K562 (cell line): Measurements from ENCODE around the gene HMCN2. TPM values are rescaled to one million over a fixed set of nuclear protein-coding genes. Genes with fewer than 3 reads are reported as not detected.

ENCODE experiments used
- ATAC-seq: fragments of 200-7000 bp; cut with Tn5 transposase; 3 replicates; pipeline ENCODE4 v1.9.1; 2020; ENCODE audit warnings: moderate library complexity
- BruUV-seq: library from RNA; stranded (reverse); fragments of 400-500 nt; replicated peaks from 2 replicates; lab custom pipeline; 2021; lab: Mats Ljungman, UMichigan
- CTCF ChIA-PET: fragments of 300-600 bp; formaldehyde crosslinking; extraction: SDS; loops from one replicate; lab custom pipeline; 2021; ENCODE audit warnings: low intra/inter-chr PET ratio; lab: Yijun Ruan, JAX
- POLR2A ChIA-PET: fragments of 300-600, 350-650 bp; sonication (Branson Sonifier 250); formaldehyde crosslinking; extraction: SDS; loops from one replicate; lab custom pipeline; 2021; ENCODE audit warnings: antibody characterized with exemption, inconsistent platforms; lab: Yijun Ruan, JAX
- DNase-seq, 4 experiments: peaks; one replicate each; pipeline versions ENCODE4 v3.0.0 to v3.0.0-alpha.2; 2011 to 2018; ENCODE audit warnings: low spot score in 3 of 4, mixed read lengths in 3 of 4; ENCODE audit errors: extremely low read depth in 1 of 4
- FAIRE-seq: peaks from 2 replicates; lab custom pipeline; 2011; peaks lifted over from hg19 to GRCh38; lab: Jason Lieb, UNC
- H2AFZ ChIP-seq: 2 replicates; pipeline ENCODE4 v1.6.0; 2011; ENCODE audit warnings: low read depth, low read length, control low read depth, inconsistent platforms
- H3K27ac ChIP-seq: fragments of 200-600 bp; 3 replicates; pipeline ENCODE4 v1.8.0; 2011; ENCODE audit warnings: low read depth, mild to moderate bottlenecking, control low read depth, inconsistent platforms, low read length, moderate library complexity, mixed read lengths; ENCODE audit errors: extremely low read depth
- H3K27me3 ChIP-seq, 2 experiments: fragments of 300-600 bp in 1 of 2; 2 replicates in 1 of 2; 3 replicates in 1 of 2; pipeline versions ENCODE4 v1.6.0 to v1.8.0; 2011; ENCODE audit warnings: inconsistent platforms in 2 of 2, low read length in 2 of 2, mild to moderate bottlenecking in 1 of 2, mixed read lengths in 1 of 2, moderate library complexity in 1 of 2; ENCODE audit not compliant: control insufficient read depth in 2 of 2, insufficient read depth in 2 of 2
- H3K36me3 ChIP-seq: fragments of 300-600 bp; 3 replicates; pipeline ENCODE4 v1.8.0; 2011; ENCODE audit warnings: mild to moderate bottlenecking, low read length, inconsistent platforms; ENCODE audit not compliant: control insufficient read depth, insufficient read depth
- H3K4me1 ChIP-seq, 2 experiments: fragments of 200-600 bp in 1 of 2; replicated peaks in 1 of 2; 2 replicates in 1 of 2; 3 replicates in 1 of 2; pipeline versions ENCODE4 v1.5.1 to v1.8.0; 2011; ENCODE audit warnings: inconsistent platforms in 2 of 2, low read length in 2 of 2, mild to moderate bottlenecking in 1 of 2, mixed read lengths in 1 of 2, moderate library complexity in 1 of 2; ENCODE audit not compliant: control insufficient read depth in 2 of 2, insufficient read depth in 2 of 2
- H3K4me2 ChIP-seq: 2 replicates; pipeline ENCODE4 v1.6.1; 2011; ENCODE audit warnings: low read length, control low read depth, inconsistent platforms, mixed read lengths; ENCODE audit not compliant: insufficient read depth
- H3K4me3 ChIP-seq: fragments of 200-600 bp; sonication (generic), shearing (Covaris generic); 2 replicates; pipeline ENCODE4 v1.5.1; 2016; ENCODE audit warnings: control low read depth, inconsistent platforms
- H3K79me2 ChIP-seq: fragments of 200-600 bp; 3 replicates; pipeline ENCODE4 v1.8.0; 2011; ENCODE audit warnings: low read length, inconsistent platforms; ENCODE audit not compliant: control insufficient read depth, insufficient read depth
- H3K9ac ChIP-seq, 2 experiments: 2 replicates each; pipeline versions ENCODE4 v1.6.0 to v1.6.1; 2011; ENCODE audit warnings: low read depth in 2 of 2, low read length in 2 of 2, control low read depth in 1 of 2, inconsistent platforms in 1 of 2, mild to moderate bottlenecking in 1 of 2, mixed read lengths in 1 of 2; ENCODE audit not compliant: insufficient read depth in 1 of 2
- H3K9me1 ChIP-seq: one replicate; pipeline ENCODE4 v1.6.0; 2011; ENCODE audit warnings: inconsistent platforms, mild to moderate bottlenecking, low read length, moderate library complexity; ENCODE audit not compliant: control insufficient read depth, insufficient read depth
- H3K9me3 ChIP-seq: replicated peaks from 2 replicates; pipeline ENCODE4 v1.5.1; 2011; ENCODE audit warnings: low read depth, low read length, inconsistent platforms; ENCODE audit not compliant: control insufficient read depth, insufficient read depth
- H4K20me1 ChIP-seq: replicated peaks from 2 replicates; pipeline ENCODE4 v1.6.1; 2011; ENCODE audit warnings: low read length, inconsistent platforms, mixed read lengths; ENCODE audit not compliant: control insufficient read depth, insufficient read depth
- CEBPG ChIP-seq, 3 experiments: fragments of 200-800 bp in 1 of 3; sonication (Bioruptor generic) in 1 of 3; sonication (generic) in 1 of 3; formaldehyde crosslinking in 1 of 3; IDR thresholded peaks in 2 of 3; conservative IDR thresholded peaks in 1 of 3; 2 replicates each; pipeline versions ENCODE4 v1.6.1 to v1.8.0; 2016 to 2022; ENCODE audit warnings: missing compliant biosample characterization in 2 of 3, missing genetic modification characterization in 2 of 3, mild to moderate bottlenecking in 1 of 3, missing genetic modification reagents in 1 of 3
- DMBX1 ChIP-seq: fragments of 250-450 bp; sonication (Bioruptor Pico); IDR thresholded peaks from 2 replicates; pipeline ENCODE4 v1.8.0; 2022; ENCODE audit warnings: inconsistent platforms, mild to moderate bottlenecking, moderate library complexity, borderline replicate concordance
- ELF2 ChIP-seq: fragments of 250-450 bp; sonication (Bioruptor Pico); IDR thresholded peaks from 2 replicates; pipeline ENCODE4 v1.5.0; 2021; ENCODE audit warnings: mild to moderate bottlenecking
- ESRRB ChIP-seq: fragments of 250-450 bp; sonication (Bioruptor Pico); IDR thresholded peaks from 2 replicates; pipeline ENCODE4 v1.5.0; 2020; ENCODE audit warnings: mild to moderate bottlenecking, moderate library complexity, borderline replicate concordance
- ETV6 ChIP-seq, 3 experiments: fragments of 150-350 bp in 1 of 3; sonication (generic) in 1 of 3; formaldehyde crosslinking in 1 of 3; IDR thresholded peaks; 2 replicates each; pipeline versions ENCODE4 v1.6.1 to v1.8.0; 2014 to 2022; ENCODE audit warnings: borderline replicate concordance in 2 of 3, low read depth in 2 of 3, antibody characterized with exemption in 1 of 3, low read length in 1 of 3, mild to moderate bottlenecking in 1 of 3, missing genetic modification reagents in 1 of 3
- MCM2 ChIP-seq: fragments of 450-650 bp; IDR thresholded peaks from 2 replicates; pipeline ENCODE4 v1.6.1; 2017; ENCODE audit warnings: low read depth, mild to moderate bottlenecking
- POLR3G ChIP-seq: IDR thresholded peaks from 2 replicates; pipeline ENCODE4 v1.6.1; 2011; ENCODE audit not compliant: insufficient read length, insufficient replicate concordance; ENCODE audit errors: extremely low read depth
- TAF1 ChIP-seq: IDR thresholded peaks from 2 replicates; pipeline ENCODE4 v1.6.1; 2011; ENCODE audit warnings: mild to moderate bottlenecking, low read length, moderate library complexity; ENCODE audit not compliant: insufficient read depth, control insufficient read depth, severe bottlenecking; ENCODE audit errors: extremely low read depth
- XRCC5 ChIP-seq: fragments of 200-400 bp; formaldehyde crosslinking; IDR thresholded peaks from 2 replicates; pipeline ENCODE4 v1.6.1; 2017; ENCODE audit warnings: low read depth, mild to moderate bottlenecking, low read length
- ZBTB1 ChIP-seq: sonication (generic); formaldehyde crosslinking; IDR thresholded peaks from 2 replicates; pipeline ENCODE4 v1.8.1; 2023; ENCODE audit warnings: missing genetic modification reagents, low read depth, mild to moderate bottlenecking, borderline replicate concordance
- ZNF277 ChIP-seq: fragments of 250-450 bp; sonication (Bioruptor Pico); IDR thresholded peaks from 2 replicates; pipeline ENCODE4 v1.8.0; 2022; ENCODE audit warnings: inconsistent platforms, mild to moderate bottlenecking, moderate library complexity, borderline replicate concordance
- ZNF583 ChIP-seq: fragments of 250-450 bp; sonication (Bioruptor Pico); IDR thresholded peaks from 2 replicates; pipeline ENCODE4 v1.4.0; 2020
- ZNF609 ChIP-seq: sonication (generic); formaldehyde crosslinking; IDR thresholded peaks from 2 replicates; pipeline ENCODE4 v1.8.1; 2023; ENCODE audit warnings: missing genetic modification reagents, mild to moderate bottlenecking, borderline replicate concordance
- WGBS: fragments of 100-300 bp; shearing (Covaris generic); methylation state at CpG from one replicate; pipeline ENCODE4 v1.1.6; 2016; ENCODE audit warnings: low coverage, mixed read lengths; ENCODE audit not compliant: insufficient coverage; ENCODE audit errors: missing lambda C conversion rate; 5-methylcytosine and 5-hydroxymethylcytosine counted together
- in situ Hi-C: fragments of 300-500 bp; cut with MboI; formaldehyde crosslinking; loops from 4 replicates; pipeline ENCODE4 v1.15.0; 2018; ENCODE audit warnings: inconsistent platforms, mixed read lengths
- intact Hi-C: fragments of 100-400 bp; cut with micrococcal nuclease; formaldehyde crosslinking; loops from 2 replicates; pipeline ENCODE4 v1.14.2; 2022
- polyA plus RNA-seq, 8 experiments: library from polyadenylated mRNA; depleted of rRNA in 4 of 8; stranded (reverse) in 5 of 8; unstranded in 3 of 8; fragments of >200 nt; fragmentation: Nextera tagmentation in 2 of 8; fragmentation: Illumina TruSeq in 1 of 8; extraction: Ambion mirVana in 2 of 8; extraction: Trizol in 1 of 8; gene quantifications; 2 replicates each; pipeline versions ENCODE4 v1.2.1 to v1.2.3, GENCODE V29; 2011 to 2014; ENCODE audit warnings: inconsistent platforms in 1 of 8, missing spikeins in 1 of 8
- total RNA-seq, 7 experiments: library from RNA; depleted of rRNA in 6 of 7; stranded (reverse); fragments of >200 nt in 6 of 7; fragmentation: Illumina TruSeq in 2 of 7; extraction: Trizol in 2 of 7; gene quantifications; 2 replicates each; pipeline versions ENCODE4 v1.2.1 to v1.2.3, GENCODE V29; 2011 to 2021; ENCODE audit warnings: low replicate concordance in 1 of 7

Gene HMCN2
- total and polyA plus RNA-seq, 9 of the 15 experiments (the other 6 are each of a cell fraction or from before 2014, with no cell fraction given), result 0.01 TPM; not detected in 8

GRCh38 chr9:130287736-130288135, 22.2 kb downstream of the HMCN2 start (continued):
- no peak for TF ChIP-seq ETV6 (IDR thresholded peaks at IDR 0.05; ENCODE audit: borderline replicate concordance in 1 of 2, low read depth in 2 of 2, low read length in 1 of 2)
- no peak for TF ChIP-seq ETV6 (CRISPR knock-in tag; IDR thresholded peaks at IDR 0.05; ENCODE audit: borderline replicate concordance)
- TF ChIP-seq DMBX1 (CRISPR knock-in tag), result peak; percentile 81; the same call in 1 of the 2 replicates

- in situ Hi-C loops, result no loop called here
- no peak for TF ChIP-seq ESRRB (CRISPR knock-in tag)
- no peak for TF ChIP-seq ELF2
- TF ChIP-seq ZNF609 (CRISPR knock-in tag), result no peak
- TF ChIP-seq ZNF583 (CRISPR knock-in tag), result no peak
- no peak for TF ChIP-seq CEBPG (CRISPR knock-in tag; IDR thresholded peaks at IDR 0.05)
- TF ChIP-seq CEBPG (tag; conservative IDR thresholded peaks at IDR 0.05 in 1 of 2, IDR thresholded peaks at IDR 0.05 in 1 of 2), result no peak
- no peak for TF ChIP-seq XRCC5
- TF ChIP-seq ZBTB1 (CRISPR knock-in tag), result no peak
- TF ChIP-seq MCM2, result no peak
- TF ChIP-seq POLR3G, result no peak
- TF ChIP-seq TAF1, result no peak
- no peak for TF ChIP-seq ZNF277
Measured at GRCh38 chr9:130288393-130288792, 22.8 kb downstream of the HMCN2 start.

More at GRCh38 chr9:130288393-130288792, 22.8 kb downstream of the HMCN2 start:
- no peaks in the 10 kb centered on the region; a peak in 1 of 5 replicates for H3K4me1 ChIP-seq
- peaks cover 3% of the 10 kb centered on the region for H3K9me1 ChIP-seq
- H3K9me3 ChIP-seq, result no peaks in the 10 kb centered on the region
- DNase-seq, result no peak
- H3K4me2 ChIP-seq, result no peak overlapping the region
- H3K9ac ChIP-seq, result no peak overlapping the region
- H3K79me2 ChIP-seq, result no peaks in the 10 kb centered on the region
- intact Hi-C loops, result no loop called here
- H2AFZ ChIP-seq, result no peak overlapping the region
- no peak overlapping the region for H3K4me3 ChIP-seq
- no peaks in the 10 kb centered on the region for H3K36me3 ChIP-seq
- H3K27ac ChIP-seq, result no peak overlapping the region
- 0% methylated on average over 6 of the region's 6 CpGs for WGBS
- H4K20me1 ChIP-seq, result peaks cover 9% of the 10 kb centered on the region; the same call in 1 of the 2 replicates
- ATAC-seq, result no peak
- no TSS peak for BruUV-seq
- POLR2A ChIA-PET, result interaction anchor here (0.5 to 1.4 kb wide), 7 partner anchors 13 to 475 kb away, joined by 3 to 4 read pairs (median 3); no protein-coding TSS in a partner anchor
- no peak for FAIRE-seq
- CTCF ChIA-PET, result no interaction called here
- peaks cover 50 to 66% of the 10 kb centered on the region in 2 experiments; a peak in 4 of 5 replicates for H3K27me3 ChIP-seq
